HTR-8/SVneo (cell line): ENCODE results near the gene C1orf21.
A peak's percentile ranks its signal among the peaks of the same experiment; 100 is the strongest.

Experiments
- DNase-seq: peaks from one replicate; pipeline ENCODE4 v3.0.0; 2011; ENCODE audit warnings: low spot score, mixed read lengths; ENCODE audit not compliant: insufficient read length
- FAIRE-seq: peaks from 2 replicates; lab custom pipeline; 2011; peaks lifted over from hg19 to GRCh38; lab: Jason Lieb, UNC

The C1orf21 gene

DNA sequence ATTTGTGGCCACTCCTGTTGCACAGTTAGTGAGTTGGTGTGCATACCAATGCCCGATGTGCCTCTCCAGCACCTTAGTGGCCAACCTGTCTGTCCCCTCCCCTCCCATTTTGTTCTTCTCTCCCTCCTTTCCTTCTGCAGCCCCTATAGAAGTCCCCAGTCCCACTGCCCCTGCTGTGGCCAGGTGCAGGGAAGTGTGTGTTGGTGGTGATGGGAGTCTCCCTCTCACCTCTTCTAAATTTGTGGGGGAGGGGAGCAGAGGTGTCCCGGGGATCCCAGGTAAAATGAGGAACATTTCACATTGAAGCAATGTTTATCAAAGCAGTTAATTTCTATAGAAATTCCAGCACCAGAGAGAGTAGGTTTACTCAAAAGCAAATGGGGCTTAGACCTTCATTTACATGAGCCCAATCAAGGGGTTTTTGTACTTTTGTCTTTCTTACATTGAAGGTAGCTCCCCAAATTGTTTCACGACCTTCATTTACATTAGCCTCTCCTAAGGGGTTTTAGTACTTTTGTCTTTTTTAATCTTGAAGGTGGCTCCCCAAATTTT lies 3.0 kb upstream of the C1orf21 start:
- DNase-seq (no peak), FAIRE-seq (no peak)

DNA sequence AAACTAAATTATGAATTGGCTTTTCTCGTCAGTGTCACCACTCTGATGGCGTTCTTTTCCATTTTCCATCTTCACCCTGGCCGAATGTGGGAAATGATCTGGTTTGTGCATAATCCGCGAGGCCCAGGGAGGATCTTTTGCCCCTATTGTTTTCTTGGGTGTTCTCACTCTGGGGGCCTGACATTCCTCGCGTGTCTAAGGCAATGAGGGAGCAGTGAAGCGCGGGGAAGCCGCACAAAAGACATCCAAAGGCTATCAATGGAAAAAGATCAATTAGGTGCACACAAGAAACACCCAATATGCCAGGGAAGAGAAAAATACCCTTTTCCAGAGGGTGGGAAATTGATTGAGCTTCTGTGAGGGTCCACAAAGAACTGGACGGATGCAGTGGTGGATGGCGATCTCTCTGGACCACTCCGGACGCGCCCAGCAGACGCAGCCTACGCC lies 941 bp upstream of the C1orf21 start:
- DNase-seq (no peak), FAIRE-seq (no peak)

GRCh38 chr1:184387069-184387475 lies 243 bp downstream of the C1orf21 start:
- FAIRE-seq (no peak), DNase-seq (no peak)

DNA sequence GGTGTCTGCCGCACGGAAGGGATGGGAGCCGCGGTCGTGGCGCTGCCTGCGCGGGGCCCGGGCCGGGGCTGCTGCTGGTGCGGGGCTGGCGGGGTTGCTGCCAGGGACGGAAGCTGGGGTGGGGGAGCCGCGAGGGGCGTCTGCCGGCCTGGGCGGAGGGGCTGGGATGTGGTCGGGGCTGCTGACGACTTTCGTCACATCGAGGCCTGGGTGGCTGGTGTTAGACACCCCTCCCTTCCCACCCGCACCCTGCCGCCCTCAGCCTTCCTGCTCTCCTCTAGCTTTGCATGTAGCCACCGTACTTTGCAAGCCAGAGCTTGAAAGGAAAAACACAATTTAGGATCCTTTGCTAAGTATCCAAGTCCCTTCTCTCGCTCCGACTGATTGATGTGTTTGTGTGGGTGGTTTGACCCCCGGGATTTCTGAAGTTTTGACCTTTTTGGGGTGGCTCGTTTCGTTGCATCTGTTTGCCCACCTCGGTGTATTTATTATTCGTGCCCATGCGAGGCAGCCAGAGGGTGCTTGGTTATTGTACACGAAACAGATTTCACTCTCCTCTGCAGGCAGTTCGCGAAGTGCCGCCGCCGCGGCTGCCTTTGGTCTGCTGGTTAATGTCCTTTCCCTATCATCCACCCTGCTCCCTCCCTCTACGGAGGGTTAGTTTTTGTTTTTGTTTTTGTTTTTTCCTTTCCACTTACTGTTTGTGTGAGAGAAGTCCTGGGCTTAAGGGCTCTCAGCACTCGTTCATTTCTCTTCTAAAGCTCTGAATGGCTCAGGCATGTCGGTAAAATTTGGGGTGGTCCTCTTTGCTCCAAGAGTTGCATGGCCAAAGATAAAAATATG lies 868 bp downstream of the C1orf21 start:
- no peak for FAIRE-seq
- DNase-seq = no peak

DNA sequence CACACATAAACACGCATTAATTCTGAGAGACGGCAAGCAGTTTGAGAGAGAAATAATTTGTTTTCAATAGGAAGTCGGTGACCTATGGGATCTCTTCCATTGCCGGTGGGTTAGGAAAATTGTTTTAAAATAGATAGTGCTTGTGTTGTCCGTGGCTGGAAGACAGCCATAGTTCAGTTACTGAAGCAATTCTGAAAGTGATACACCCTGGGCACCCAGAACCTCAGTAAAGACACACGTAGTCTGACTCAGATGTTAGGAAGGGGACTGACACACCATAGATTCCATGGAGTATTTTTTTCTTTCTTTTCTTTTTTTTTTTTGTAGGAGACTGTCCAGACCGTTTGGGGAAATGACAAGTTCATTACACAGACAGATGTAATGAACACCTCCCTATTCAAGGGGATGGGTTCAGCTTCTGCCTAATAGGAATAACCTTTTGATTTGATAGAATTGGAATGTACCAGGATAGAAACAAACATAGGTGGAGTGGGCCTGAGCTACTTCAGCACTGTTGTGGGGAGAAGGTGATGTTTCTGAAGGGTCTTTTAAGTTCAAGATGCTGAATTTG lies 1.6 kb downstream of the C1orf21 start:
- DNase-seq = peak; percentile 66
- no peak for FAIRE-seq

DNA sequence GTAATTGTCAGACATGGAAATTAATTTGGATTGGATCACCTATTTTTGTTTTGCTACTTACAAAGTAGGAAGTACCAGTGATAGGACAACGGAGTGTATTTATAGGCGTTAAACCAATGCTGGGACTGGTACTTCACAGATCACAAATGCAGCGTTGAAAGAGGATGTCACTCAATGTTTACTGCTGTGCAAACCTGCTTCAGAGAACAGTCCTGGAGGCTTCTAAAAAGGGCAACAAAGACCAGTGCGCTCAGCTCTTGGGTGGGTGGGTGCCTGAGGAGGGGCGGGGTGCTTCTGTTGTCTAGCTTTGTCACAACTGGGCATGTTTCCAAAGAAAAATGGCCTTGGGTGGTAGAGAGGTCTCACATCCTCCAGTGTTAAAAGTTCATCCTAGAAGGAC lies 2.1 kb downstream of the C1orf21 start:
- no peak for FAIRE-seq
- no peak for DNase-seq

GRCh38 chr1:184389446-184389845 lies 2.6 kb downstream of the C1orf21 start:
- DNase-seq (no peak), FAIRE-seq (no peak)

- no peak for FAIRE-seq
- no peak for DNase-seq
Measured at GRCh38 chr1:184390889-184391288, 4.1 kb downstream of the C1orf21 start.

- no peak for DNase-seq
- no peak for FAIRE-seq
Measured at GRCh38 chr1:184392067-184392466, 5.2 kb downstream of the C1orf21 start.

DNA sequence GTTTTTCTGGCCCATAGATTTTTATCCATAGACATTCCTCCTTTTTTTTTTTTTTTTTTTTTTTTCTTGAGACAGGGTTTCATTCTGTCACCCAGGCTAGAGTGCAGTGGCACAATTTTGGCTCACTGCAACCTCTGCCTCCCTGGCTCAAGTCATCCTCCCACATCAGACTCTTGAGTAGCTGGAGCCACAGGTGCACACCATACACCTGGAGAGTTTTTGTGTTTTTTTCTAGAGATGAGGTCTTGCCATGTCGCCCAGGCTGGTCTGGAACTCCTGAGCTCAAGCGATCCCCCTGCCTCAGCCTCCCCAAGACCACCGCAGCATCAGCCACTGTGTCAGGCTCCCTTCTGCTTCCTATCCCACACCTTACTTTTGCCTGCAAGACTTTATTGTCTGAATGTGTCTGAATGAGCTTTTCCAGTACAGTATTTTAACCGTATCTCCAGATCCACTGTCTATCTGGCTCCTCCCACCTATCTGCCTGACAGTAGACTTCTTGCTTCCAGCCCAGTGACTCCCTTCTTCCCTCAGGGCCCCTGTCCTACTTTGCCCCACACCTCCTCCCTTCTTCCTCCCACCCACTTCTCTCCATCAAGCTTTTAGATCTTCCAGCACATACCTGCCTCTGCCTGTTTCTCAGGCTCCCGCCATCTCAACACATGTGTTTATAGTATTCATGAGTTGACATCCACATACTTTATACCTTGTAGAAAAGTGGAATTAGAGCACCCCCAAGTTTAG lies 6.1 kb downstream of the C1orf21 start:
- DNase-seq (no peak), FAIRE-seq (no peak)

DNA sequence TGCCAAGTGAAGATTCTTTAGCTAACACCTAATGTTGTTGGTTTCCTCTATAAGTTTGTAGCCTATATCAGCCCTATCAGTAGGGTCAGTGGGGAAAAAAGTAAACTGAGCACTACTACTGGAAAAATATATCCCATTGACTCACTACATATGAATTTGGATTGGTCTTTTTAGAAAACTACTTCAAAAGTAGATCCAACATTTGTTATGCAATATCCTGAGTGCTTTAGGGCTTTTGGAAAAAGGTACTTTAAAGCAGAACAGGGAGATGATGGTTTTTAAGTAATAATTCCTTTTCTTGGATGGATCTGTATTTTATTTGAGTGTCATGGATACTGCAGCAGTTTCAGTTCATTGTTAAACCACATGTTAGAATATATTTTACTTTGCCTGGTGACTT lies 7.1 kb downstream of the C1orf21 start:
- no peak for DNase-seq
- no peak for FAIRE-seq

DNA sequence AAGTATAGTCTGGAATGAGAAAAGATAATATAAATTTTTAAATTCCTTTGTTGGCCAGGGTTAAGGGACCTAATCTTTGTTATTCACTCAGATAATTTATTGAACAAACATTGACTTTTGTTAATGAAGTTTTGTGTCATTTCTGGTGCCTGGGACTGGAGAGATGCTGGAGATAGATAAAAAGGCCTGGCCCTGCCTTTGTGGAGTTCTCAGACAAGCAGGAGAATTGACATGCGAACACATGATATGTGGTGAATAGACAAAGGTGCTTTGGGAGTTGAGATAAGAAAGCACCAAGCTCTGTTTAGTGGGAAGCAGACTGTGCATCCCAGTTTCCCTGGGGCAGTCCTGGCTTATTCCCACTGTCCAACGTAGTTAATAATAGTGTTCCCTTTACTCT lies 8.5 kb downstream of the C1orf21 start:
- no peak for DNase-seq
- no peak for FAIRE-seq

DNA sequence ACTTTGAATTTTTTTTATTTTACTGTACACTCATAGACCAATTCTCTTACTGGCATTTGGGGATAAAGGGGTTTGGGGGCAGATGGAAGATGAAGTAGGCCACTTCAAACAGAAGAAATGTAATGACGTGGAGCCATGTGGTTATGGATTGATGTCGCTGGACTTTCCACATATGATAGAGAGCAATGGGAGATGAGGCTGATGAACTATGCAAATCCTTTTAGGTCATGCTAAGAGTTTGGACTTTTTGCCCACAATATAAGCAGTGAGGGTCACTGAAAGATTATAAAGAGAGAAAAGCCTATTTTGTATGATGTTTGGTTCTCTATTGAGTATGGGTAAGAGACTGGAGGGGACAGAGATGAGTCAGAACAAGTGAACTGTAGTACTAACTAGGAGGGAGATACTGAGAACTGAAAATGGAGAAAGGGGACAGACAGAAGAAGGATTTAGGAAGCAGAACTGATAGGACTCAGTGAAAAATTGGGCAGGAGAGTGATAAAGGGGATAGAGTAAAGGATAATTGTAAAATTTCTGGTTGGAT lies 9.2 kb downstream of the C1orf21 start:
- FAIRE-seq = no peak
- DNase-seq = no peak

- no peak for DNase-seq
- FAIRE-seq = no peak
Measured at GRCh38 chr1:184399192-184399847, 12.5 kb downstream of the C1orf21 start.

- DNase-seq = no peak
- FAIRE-seq = no peak
Measured at GRCh38 chr1:184403961-184404726, 17.3 kb downstream of the C1orf21 start.

DNA sequence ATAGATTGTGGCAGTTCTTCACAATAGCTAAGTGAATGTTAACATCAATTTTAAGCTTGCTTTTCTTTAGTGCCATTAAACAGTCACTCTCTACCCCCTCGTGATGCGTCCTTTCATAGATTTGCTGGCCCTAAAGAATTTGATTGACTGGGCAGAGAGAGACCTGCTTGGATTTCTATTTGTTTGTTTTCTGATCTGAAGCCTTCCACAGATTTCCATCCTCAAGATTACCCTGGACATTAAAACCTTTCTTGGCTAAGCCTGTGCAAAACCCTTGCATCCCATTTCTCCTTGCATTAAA lies 17.8 kb downstream of the C1orf21 start:
- FAIRE-seq = no peak

DNA sequence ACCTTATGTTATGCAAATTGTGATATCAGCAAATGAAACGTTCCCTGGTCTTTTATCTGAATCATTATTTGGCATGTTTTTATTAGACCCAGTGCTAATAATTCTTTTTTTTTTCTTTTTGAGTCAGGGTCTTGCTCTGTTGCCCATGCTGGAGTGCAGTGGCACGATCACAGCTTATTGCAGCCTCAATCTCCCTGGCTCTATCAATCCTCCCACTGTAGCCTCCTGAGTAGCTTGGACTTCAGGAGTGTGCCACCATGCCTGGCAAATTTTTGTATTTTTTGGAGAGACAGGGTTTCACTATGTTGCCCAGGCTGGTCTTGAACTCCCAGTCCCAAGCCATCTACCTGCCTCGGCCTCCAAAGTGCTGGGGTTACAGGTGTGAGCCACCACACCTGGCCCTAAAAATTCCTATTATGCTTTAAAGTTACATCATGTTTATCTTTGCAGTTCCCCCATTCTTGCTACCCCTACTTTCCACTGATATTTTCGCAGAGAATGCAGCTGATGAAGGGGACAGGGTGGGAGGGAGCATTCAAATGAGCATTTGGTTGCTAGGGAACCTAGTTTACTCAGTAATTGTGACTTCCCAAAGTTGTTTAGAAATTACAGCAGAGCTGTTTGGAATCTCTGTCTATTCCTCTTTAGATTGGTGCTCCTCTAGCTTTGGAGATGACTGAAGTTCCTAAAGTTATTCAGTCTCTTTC lies 18.4 kb downstream of the C1orf21 start:
- no peak for DNase-seq
- FAIRE-seq = no peak

More for the DNA sequence above, 17.8 kb downstream of the C1orf21 start:
- no peak for DNase-seq

GRCh38 chr1:184405801-184406142 lies 18.9 kb downstream of the C1orf21 start:
- FAIRE-seq (no peak), DNase-seq (no peak)

DNA sequence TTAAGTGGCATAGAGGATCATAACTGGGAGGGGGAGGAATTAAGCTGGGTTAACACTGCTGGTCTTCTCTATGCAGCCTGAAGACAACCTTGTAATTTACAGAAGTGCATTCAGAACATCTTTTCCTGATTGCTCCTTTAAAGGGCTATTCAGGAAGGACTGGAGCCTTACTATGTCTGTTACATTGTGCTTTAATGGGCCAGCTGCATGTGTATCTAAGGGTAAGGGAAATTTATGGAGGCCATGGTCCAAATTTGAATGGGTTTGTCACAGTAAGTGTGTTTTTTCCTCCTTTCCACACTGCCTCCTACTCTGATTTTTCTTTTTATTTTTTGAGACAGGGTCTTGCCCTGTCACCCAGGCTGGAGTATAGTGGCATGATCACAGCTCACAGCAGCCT lies 19.6 kb downstream of the C1orf21 start:
- DNase-seq = no peak
- FAIRE-seq = no peak
